AG04450 (cell line): Measurements from ENCODE around the gene DEXI. TPM values are rescaled to one million over a fixed set of nuclear protein-coding genes. Genes with fewer than 3 reads are reported as not detected.

Experiments
- CTCF ChIA-PET: fragments of 300-600, 350-600 bp; formaldehyde crosslinking; extraction: SDS; loops from one replicate; lab custom pipeline; 2022; ENCODE audit warnings: antibody characterized with exemption, inconsistent platforms; lab: Charles Lee
- POLR2A ChIA-PET: fragments of 350-600 bp; formaldehyde crosslinking; extraction: SDS; loops from one replicate; lab custom pipeline; 2021; ENCODE audit warnings: antibody characterized with exemption, inconsistent platforms; lab: Yijun Ruan, JAX
- DNase-seq: peaks from one replicate; pipeline ENCODE4 v3.0.0-alpha.2; 2011; ENCODE audit warnings: low read depth, low spot score
- H3K27ac ChIP-seq: one replicate; pipeline ENCODE4 v1.5.1; 2012; ENCODE audit warnings: low read depth, low read length, control low read depth
- H3K27me3 ChIP-seq: one replicate; pipeline ENCODE4 v1.6.0; 2012; ENCODE audit warnings: low read length; ENCODE audit not compliant: control insufficient read depth, insufficient read depth
- H3K4me3 ChIP-seq: 2 replicates; pipeline ENCODE4 v1.5.1; 2011; ENCODE audit warnings: mild to moderate bottlenecking, low read depth, low read length, control low read depth
- H3K9me3 ChIP-seq: 2 replicates; pipeline ENCODE4 v1.5.1; 2012; ENCODE audit warnings: low read length; ENCODE audit not compliant: control insufficient read depth, insufficient read depth
- polyA plus RNA-seq: library from polyadenylated mRNA; depleted of rRNA; stranded (reverse); fragments of >200 nt; gene quantifications from 2 replicates; pipeline ENCODE4 v1.2.3, GENCODE V29; 2011
- TF ChIP-seq, protein P1 (sequence below): IDR thresholded peaks from 2 replicates; pipeline ENCODE4 v1.5.1; 2011; ENCODE audit warnings: low read depth, low read length, control low read depth, inconsistent platforms

The DEXI gene
- polyA plus RNA-seq, 1 experiment: 37.3 TPM

- Histone ChIP-seq H3K4me3 (no peak overlapping the region), H3K27ac (no peak overlapping the region), H3K9me3 (no peaks in the 10 kb centered on the region), H3K27me3 (no peaks in the 10 kb centered on the region)
- TF ChIP-seq, protein P1, sequence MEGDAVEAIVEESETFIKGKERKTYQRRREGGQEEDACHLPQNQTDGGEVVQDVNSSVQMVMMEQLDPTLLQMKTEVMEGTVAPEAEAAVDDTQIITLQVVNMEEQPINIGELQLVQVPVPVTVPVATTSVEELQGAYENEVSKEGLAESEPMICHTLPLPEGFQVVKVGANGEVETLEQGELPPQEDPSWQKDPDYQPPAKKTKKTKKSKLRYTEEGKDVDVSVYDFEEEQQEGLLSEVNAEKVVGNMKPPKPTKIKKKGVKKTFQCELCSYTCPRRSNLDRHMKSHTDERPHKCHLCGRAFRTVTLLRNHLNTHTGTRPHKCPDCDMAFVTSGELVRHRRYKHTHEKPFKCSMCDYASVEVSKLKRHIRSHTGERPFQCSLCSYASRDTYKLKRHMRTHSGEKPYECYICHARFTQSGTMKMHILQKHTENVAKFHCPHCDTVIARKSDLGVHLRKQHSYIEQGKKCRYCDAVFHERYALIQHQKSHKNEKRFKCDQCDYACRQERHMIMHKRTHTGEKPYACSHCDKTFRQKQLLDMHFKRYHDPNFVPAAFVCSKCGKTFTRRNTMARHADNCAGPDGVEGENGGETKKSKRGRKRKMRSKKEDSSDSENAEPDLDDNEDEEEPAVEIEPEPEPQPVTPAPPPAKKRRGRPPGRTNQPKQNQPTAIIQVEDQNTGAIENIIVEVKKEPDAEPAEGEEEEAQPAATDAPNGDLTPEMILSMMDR: no peak
- POLR2A ChIA-PET: no interaction called here
- DNase-seq: no peak
- CTCF ChIA-PET: no interaction called here
Measured at GRCh38 chr16:10978871-10979446, 36.7 kb upstream of the DEXI start.

- TF ChIP-seq, protein P1: no peak
- DNase-seq: no peak
- CTCF ChIA-PET: no interaction called here
- no peaks in the 10 kb centered on the region for H3K27me3 ChIP-seq
- no peaks in the 10 kb centered on the region for H3K9me3 ChIP-seq
- no peak overlapping the region for H3K27ac ChIP-seq
- H3K4me3 ChIP-seq: no peak overlapping the region
- POLR2A ChIA-PET: no interaction called here
Measured at GRCh38 chr16:10978124-10978523, 35.9 kb upstream of the DEXI start.

DNA sequence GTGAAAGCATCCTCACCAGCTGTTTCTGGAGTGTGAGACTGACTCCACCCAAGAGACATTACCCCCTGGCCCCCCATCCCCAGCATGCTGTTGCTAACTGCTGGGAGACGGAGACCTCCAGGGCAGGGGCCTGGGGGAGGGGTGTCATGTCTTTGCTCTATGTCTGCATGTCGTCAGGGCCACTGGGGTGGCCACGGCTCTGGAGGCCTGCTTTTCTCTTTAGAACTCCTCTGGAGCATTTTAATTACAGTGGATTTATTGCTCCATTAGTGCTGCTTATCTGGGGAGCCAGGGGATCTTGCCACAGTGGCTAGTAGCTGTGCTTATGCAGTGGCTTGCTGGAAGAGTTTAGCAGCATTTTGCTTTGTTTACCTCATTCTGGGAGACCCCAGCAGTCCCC, 34.4 kb upstream of the DEXI start:
- ChIA-PET CTCF (interaction anchor here (1.5 to 2.6 kb wide), 2 partner anchors 13 to 279 kb away, joined by 4 to 9 read pairs; partner anchors contain the start of gene SOCS1), POLR2A (no interaction called here)
- TF ChIP-seq, protein P1: no peak
- no peak overlapping the region for H3K4me3 ChIP-seq
- no peak overlapping the region for H3K27ac ChIP-seq
- no peak for DNase-seq
- H3K27me3 ChIP-seq: no peaks in the 10 kb centered on the region
- H3K9me3 ChIP-seq: no peaks in the 10 kb centered on the region

- no peaks in the 10 kb centered on the region for H3K9me3 ChIP-seq
- POLR2A ChIA-PET: interaction anchor here (2.3 kb wide), 1 partner anchor 283 kb away, joined by 26 read pairs; the partner anchor contains the start of gene SOCS1
- TF ChIP-seq, protein P1: no peak
- H3K4me3 ChIP-seq: no peak overlapping the region
- H3K27me3 ChIP-seq: no peaks in the 10 kb centered on the region
- DNase-seq: no peak
- CTCF ChIA-PET: interaction anchor here (1.0 to 3.7 kb wide), 5 partner anchors 9 to 414 kb away, joined by 3 to 45 read pairs (median 4); partner anchors contain the start of gene SOCS1
- no peak overlapping the region for H3K27ac ChIP-seq
Measured at GRCh38 chr16:10972819-10973464, 30.7 kb upstream of the DEXI start.

DNA sequence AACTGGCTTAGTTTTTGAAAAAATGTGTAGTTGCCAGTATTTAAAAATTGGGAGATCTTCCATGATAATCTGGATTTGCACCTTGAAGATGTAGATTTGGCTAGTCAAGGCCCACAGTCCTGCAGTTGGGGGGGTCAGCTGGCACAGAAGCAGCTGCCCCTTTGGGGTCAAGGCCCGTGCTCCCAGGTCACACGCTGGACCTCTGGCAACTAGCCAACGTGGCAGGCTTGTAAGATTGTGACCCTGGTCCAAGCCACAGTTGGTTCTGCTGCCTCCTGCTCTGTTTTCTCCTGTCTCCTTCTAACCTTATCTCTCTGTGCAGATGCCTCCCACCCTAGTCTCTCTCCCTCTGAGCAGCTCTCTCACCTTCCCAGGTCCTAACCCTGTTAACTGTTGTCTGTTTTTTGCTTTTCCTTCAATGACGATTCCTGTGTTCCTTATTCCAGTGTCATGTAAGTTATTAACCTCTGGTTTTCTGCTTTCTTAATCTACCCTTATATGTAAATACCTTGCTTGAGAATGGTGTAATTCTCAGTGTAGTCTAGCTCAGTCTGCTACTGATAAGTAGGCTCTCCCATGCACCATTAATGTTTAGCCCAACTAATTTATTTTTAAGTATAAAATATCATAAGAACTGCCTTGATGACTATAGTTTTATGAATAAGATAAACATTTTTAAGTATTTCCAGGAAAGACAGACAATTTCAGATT, 30.0 kb upstream of the DEXI start:
- no peak overlapping the region for H3K4me3 ChIP-seq
- DNase-seq: no peak
- H3K27me3 ChIP-seq: no peaks in the 10 kb centered on the region
- POLR2A ChIA-PET: interaction anchor here (1.6 to 2.3 kb wide), 2 partner anchors 280 to 283 kb away, joined by 9 to 26 read pairs; partner anchors contain the start of gene SOCS1
- CTCF ChIA-PET: interaction anchor here (1.0 to 3.7 kb wide), 5 partner anchors 8 to 415 kb away, joined by 3 to 45 read pairs (median 4); partner anchors contain the start of gene SOCS1
- TF ChIP-seq, protein P1: no peak
- no peaks in the 10 kb centered on the region for H3K9me3 ChIP-seq
- peak overlapping the region; percentile 39 for H3K27ac ChIP-seq
